Measurements from ENCODE around the gene ATP1B2. TPM values are rescaled to one million over a fixed set of nuclear protein-coding genes. Genes with fewer than 3 reads are reported as not detected.

The ATP1B2 gene
- total and polyA plus RNA-seq, 9 of the 15 experiments (the other 6 are each of a cell fraction or from before 2014, with no cell fraction given): 0.23 to 6.0 (median 0.99) TPM

DNA sequence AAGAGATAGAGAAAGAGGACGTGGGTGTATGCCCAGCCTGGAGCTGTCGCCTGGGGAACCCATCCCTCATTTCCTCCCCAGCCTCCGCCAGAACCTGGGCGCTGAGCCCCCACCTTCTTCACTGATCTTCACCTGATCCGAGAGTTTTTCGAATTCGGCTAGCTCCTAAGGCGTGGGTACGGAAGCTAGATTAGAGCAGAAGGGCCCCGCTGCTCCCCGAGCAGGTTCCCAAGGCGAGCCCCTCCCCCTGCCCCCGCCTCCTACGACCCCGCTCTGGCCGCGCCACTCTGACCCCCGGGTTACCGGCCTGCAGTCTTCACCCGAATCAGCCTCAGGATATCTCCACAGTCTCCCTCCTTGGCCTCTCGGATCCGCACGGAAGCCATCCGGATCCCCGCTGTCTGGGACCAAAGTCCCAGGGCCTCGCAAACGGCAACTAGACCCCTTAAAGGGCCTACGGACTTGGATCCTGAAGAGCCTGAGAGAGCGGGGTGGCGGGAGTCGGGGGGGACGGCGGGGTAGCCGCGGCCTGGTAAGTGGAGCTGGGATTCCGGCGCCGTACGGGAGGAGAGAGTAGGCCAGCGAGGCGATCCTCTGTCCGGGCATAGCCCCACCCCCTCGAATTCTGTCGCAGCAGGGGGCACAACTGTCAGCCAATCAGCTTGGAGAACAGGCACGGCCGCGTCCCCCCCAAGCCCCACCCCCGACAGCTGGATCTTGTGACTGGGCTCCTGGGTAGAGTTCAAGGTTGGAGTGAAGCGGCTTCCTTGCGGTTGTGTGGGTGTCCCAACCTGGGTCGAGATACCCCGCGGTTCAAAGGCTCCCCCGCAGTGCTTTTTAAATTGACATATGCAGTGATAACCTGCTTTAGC, 23.2 kb upstream of the ATP1B2 start, which contains the start of gene SAT2 (continued):
- TF ChIP-seq, protein P1, sequence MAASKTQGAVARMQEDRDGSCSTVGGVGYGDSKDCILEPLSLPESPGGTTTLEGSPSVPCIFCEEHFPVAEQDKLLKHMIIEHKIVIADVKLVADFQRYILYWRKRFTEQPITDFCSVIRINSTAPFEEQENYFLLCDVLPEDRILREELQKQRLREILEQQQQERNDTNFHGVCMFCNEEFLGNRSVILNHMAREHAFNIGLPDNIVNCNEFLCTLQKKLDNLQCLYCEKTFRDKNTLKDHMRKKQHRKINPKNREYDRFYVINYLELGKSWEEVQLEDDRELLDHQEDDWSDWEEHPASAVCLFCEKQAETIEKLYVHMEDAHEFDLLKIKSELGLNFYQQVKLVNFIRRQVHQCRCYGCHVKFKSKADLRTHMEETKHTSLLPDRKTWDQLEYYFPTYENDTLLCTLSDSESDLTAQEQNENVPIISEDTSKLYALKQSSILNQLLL (CRISPR knock-in tag; IDR thresholded peaks at IDR 0.05; ENCODE audit: borderline replicate concordance): no peak
- TF ChIP-seq, protein P2, sequence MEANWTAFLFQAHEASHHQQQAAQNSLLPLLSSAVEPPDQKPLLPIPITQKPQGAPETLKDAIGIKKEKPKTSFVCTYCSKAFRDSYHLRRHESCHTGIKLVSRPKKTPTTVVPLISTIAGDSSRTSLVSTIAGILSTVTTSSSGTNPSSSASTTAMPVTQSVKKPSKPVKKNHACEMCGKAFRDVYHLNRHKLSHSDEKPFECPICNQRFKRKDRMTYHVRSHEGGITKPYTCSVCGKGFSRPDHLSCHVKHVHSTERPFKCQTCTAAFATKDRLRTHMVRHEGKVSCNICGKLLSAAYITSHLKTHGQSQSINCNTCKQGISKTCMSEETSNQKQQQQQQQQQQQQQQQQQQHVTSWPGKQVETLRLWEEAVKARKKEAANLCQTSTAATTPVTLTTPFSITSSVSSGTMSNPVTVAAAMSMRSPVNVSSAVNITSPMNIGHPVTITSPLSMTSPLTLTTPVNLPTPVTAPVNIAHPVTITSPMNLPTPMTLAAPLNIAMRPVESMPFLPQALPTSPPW (CRISPR knock-in tag; IDR thresholded peaks at IDR 0.05): peak; percentile 88
- no peak for TF ChIP-seq NKRF (IDR thresholded peaks at IDR 0.05; ENCODE audit: borderline replicate concordance)
- TF ChIP-seq DEAF1 (CRISPR knock-in tag; IDR thresholded peaks at IDR 0.05): no peak
- no peak for TF ChIP-seq EP400 (IDR thresholded peaks at IDR 0.05)
- TF ChIP-seq BMI1 (IDR thresholded peaks at IDR 0.05; ENCODE audit: low read length): no peak
- no peak for TF ChIP-seq SAP30 (IDR thresholded peaks at IDR 0.05; ENCODE audit: borderline replicate concordance, insufficient read depth, low read depth, low read length, poor library complexity, severe bottlenecking)
- TF ChIP-seq, protein P3, sequence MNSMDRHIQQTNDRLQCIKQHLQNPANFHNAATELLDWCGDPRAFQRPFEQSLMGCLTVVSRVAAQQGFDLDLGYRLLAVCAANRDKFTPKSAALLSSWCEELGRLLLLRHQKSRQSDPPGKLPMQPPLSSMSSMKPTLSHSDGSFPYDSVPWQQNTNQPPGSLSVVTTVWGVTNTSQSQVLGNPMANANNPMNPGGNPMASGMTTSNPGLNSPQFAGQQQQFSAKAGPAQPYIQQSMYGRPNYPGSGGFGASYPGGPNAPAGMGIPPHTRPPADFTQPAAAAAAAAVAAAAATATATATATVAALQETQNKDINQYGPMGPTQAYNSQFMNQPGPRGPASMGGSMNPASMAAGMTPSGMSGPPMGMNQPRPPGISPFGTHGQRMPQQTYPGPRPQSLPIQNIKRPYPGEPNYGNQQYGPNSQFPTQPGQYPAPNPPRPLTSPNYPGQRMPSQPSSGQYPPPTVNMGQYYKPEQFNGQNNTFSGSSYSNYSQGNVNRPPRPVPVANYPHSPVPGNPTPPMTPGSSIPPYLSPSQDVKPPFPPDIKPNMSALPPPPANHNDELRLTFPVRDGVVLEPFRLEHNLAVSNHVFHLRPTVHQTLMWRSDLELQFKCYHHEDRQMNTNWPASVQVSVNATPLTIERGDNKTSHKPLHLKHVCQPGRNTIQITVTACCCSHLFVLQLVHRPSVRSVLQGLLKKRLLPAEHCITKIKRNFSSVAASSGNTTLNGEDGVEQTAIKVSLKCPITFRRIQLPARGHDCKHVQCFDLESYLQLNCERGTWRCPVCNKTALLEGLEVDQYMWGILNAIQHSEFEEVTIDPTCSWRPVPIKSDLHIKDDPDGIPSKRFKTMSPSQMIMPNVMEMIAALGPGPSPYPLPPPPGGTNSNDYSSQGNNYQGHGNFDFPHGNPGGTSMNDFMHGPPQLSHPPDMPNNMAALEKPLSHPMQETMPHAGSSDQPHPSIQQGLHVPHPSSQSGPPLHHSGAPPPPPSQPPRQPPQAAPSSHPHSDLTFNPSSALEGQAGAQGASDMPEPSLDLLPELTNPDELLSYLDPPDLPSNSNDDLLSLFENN (IDR thresholded peaks at IDR 0.05; ENCODE audit: low read depth in 2 of 2, low read length in 2 of 2): 0 out of 4 replicates have a peak, but pooled peaks of 1 of the 2 experiments have one; percentile 27
- peak; percentile 41; the same call in 1 of the 2 replicates for TF ChIP-seq RNF2 (IDR thresholded peaks at IDR 0.05)
- no peak for TF ChIP-seq ZNF764 (CRISPR knock-in tag; IDR thresholded peaks at IDR 0.05; ENCODE audit: low read depth)
- no peak for TF ChIP-seq JUNB (CRISPR knock-in tag; conservative IDR thresholded peaks at IDR 0.05)
- TF ChIP-seq CBX1 (IDR thresholded peaks at IDR 0.05; ENCODE audit: low read depth): no peak
- TF ChIP-seq BRF2 (IDR thresholded peaks at IDR 0.05; ENCODE audit: borderline replicate concordance, insufficient read depth, insufficient read length): no peak
